GM18870 (cell line): Measurements from ENCODE around the gene GRAP2.

Experiments
- ATAC-seq: cut with Tn5 transposase; IDR thresholded peaks from one replicate; pipeline ENCODE4 v1.9.1; 2021; ENCODE audit warnings: moderate library complexity; ENCODE audit not compliant: unreplicated experiment

GRAP2 gene

GRCh38 chr22:39923696-39924095, 22.8 kb downstream of the GRAP2 start:
- no peak for ATAC-seq

DNA sequence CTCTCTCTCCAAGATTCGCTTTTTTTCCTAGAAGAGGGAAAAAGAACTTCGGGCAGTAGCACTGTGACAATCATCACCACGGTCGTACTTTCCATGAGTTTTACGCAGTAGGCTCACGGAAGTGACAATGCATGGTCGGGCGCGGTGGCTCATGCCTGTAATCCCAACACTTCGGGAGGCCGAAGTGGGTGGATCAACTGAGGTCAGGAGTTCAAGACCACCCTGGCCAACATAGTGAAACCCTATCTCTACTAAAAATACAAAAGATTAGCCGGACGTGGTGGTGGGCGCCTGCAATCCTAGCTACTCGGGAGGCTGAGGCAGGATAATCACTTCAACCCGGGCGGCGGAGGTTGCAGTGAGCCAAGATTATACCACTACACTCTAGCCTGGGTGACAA, 23.4 kb downstream of the GRAP2 start:
- no peak for ATAC-seq

DNA sequence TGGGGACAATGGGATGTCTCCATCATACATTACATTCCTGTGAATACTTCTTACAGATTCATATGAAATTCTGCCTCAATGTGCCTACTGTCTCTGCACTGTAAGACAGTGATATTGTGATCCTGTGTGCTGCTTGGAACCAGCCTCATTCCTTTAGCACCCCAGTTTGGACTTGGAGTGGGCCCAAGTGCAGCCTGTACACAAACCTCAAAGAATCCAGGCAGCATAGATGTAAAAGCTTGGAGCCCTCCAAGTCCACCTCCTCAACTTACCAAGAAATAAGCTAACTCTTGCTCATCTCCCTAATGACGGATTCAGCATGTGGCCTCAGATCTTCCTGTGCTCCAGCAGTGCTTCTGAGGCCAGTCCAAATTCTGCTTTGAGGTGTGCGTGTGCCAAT, 24.4 kb downstream of the GRAP2 start:
- no peak for ATAC-seq

DNA sequence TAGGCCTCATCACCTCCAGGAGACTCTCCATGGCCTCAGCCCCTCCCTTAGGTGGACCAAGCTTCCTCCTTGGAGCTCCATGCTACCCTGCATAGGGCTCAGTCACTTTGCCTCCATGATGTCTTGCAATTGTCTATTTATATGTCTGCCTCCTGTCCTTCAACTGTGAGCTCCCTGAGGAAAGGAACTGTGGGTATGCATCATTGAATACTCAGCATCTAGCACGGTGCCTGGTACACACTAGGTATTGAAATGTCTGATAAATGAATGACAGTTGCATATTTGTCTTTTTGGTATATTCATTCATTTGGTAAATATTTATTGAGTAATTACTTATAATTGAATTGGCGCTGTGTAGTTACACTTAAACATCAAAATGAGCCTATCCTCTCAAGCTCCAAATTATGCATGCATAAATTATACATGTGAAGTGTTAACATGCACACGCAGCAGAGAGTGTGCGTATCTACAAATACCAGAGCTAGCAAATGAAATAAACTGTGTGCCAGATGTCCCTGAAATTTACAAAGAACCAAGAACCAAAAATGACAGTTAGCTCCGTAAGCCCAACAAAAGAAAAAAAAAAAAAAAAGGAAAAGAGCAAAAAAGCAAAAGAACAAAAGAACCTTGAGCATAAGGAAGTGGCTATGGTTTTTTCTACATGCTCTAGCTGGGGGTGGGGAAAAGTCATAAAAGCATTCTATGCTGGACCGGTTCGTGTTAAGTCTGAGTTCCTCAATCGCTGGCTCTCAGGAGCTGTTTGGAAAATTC, 25.2 kb downstream of the GRAP2 start:
- no peak for ATAC-seq

DNA sequence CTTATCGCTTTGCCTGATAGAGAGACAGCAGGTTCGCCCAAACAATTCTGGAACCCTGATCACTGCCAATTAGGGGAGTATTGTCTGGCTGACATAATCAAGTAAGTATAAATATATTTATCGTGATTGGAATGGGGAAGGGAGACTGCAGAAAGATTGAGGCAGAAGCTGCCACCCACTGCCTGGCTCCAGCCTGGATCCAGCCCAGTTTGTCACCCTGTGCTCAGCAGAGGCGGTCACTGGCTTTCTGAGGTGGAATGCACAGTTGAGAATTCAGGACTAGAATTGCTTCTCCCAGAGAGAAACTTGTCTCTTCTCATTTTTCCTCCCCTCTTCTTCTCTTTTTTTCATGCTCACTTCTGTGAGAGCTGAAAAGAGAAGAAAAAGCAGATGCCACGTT, 25.9 kb downstream of the GRAP2 start:
- no peak for ATAC-seq

- ATAC-seq = no peak
Observed at GRCh38 chr22:39927544-39927943, 26.7 kb downstream of the GRAP2 start.

- ATAC-seq = no peak
Observed at GRCh38 chr22:39928536-39929520, 27.9 kb downstream of the GRAP2 start.

GRCh38 chr22:39931251-39931650, 30.4 kb downstream of the GRAP2 start:
- no peak for ATAC-seq

DNA sequence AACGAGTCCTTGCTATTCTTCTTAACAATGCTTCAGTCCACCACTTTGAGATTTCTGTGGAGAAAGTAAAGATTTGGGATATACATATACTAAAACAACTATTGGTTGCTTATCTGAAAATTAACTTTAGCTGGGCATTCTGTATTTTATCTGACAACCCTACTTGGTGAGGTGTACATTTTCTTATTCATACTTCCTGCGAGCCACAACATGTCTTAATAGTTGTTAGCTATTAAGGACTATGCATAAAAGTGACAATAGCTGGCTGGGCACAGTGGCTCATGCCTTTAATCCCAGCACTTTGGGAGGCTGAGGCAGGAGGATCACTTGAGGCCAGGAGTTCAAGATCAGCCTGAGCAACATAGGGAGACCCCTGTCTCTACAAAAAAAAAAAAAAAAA, 31.3 kb downstream of the GRAP2 start:
- no peak for ATAC-seq

DNA sequence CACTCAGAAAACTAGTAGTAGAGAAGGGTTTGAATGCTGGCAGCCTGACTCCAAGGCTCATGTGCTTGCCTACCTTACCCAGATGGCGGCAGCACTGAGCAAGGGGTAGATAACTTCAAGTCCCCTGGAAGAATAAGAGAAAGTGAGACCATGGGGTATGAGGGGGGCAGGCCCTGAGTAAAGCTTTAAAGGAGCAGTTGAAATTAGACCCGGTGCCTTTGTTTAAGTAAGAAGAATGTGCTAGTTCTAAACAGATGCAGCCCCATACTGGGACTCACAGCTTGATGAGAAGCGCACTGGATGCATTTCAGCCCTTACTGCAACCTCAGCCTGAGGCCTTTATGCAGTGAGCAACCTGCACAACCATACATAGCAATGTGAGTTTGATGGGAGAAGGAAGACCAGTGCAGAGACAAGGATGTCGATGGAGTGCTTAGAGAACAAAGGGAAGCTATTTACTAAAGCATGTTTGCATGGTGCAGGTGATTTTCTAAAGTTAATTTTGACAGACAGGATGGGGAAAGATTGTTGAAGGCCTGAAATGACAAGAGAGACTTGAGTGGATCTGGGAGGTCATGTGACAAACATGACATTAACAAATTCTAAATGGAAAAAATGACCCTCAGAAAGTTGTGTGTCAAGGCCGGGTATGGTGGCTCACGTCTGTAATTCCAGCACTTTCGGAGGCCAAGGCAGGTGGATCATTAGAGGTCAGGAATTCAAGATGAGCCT, 32.2 kb downstream of the GRAP2 start:
- no peak for ATAC-seq

DNA sequence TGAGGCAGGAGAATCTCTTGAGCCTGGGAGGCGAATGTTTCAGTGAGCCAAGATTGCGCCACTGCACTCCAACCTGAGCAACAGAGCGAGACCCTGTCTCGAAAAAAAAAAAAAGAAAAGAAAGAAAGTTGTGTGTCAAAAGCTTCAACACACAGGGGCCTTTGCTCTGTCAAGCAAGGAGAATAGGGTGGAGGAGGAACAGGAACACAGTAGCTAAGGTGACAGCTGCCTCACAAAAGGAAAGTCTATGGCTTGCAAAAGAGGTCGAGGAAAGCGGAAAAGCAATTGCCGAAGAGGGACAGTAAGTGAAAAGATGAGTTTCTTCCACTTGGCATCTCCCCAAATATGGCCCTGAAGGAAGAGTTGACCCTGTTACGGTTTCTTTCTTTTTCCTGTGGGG, 32.9 kb downstream of the GRAP2 start:
- no peak for ATAC-seq

- ATAC-seq = no peak
Observed at GRCh38 chr22:39935116-39935515, 34.2 kb downstream of the GRAP2 start.

DNA sequence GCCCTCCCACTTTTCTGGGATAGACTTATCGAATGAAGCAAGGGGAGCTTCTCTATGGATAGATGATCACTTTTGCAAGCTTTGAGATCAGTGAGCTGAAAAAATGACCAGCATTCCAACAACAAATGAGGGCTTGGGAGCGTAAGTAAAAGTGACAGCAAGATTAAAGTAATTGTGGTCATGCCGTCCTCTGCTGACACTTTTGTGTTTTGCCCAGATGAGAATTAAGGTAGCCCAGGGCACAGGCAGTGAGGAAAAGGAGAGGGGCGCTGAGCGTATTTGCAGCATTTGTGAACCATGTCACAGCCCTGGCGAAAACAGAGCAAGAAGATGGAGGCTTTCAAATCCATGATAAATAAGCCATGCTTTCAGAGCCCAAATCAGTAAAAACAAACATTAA, 34.7 kb downstream of the GRAP2 start:
- ATAC-seq = no peak

DNA sequence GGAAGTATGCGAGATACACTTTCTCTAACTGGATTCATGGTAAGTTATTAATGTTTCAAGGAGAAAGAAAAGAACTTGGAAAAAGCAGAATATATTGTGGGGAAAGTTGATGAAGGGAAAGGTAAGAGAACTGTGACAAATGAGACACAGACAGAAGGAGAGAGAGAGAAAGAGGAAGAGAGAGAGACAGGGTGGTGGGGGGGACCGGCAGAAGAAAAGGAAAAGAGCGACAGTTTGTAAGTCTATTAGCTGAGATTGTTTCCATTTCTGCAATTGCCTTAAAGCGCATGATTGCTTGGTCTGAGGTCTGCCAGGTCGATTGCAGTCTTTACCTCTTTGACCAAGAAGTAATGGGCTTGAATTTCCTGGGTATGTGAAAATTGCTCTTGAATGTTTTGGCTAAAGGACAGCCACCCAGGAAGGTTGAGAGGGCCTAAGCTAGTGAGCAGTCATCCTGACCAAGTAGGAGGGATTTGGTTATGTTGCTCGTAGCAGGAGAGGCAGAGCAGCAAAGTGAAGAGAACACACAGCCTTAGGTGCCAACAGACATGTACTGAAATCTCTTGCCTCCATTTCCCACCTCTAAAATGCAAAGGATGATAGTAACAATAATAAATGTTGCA, 35.8 kb downstream of the GRAP2 start:
- ATAC-seq = no peak

- no peak for ATAC-seq
Observed at GRCh38 chr22:39937906-39938305, 37.0 kb downstream of the GRAP2 start.

DNA sequence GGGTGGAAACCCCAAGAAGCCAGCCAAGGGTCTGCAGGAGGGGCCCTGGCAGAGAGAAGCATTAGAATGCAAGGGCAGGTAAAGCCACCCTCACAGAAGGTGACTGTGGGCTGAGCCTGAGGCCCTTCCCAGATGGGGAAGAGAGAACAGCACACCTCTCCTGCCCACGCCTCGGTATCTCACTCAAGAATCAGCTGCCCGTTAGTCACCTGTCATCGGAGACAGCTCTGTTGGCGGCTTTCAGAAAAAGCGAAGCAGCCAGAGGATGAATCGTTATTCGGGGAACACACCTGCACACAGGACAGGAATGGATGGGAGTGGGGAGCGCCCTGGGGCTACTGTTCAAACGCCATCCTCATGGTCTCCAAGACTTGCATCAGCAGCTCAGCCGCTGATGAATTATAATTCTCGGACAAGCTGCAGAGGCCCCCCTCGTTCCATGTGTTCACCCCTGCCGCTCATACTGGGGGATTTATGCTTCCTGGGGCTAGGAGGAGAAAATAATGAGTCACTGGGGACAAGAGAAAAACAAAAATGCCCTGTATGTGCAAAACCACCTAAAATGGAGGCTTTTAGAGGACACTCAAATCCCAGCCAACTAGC, 37.7 kb downstream of the GRAP2 start:
- no peak for ATAC-seq

DNA sequence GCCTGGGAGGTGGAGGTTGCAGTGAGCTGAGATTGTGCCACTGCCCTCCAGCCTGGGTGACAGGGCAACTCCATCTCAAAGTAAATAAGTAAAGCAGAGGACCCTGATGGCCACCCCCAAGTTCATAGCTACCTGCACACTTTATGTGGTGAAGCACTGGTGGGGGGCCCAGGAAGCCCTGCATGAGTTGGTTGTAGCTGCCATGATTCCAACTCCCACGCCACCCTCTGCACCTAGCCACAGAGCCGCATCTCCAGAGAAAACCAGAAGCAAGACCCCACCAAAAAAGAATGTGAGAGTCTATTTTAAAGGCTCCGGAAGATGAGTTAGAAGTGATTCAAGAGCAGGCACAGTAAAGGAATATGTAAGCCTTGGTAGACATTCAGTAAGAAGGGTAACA, 38.9 kb downstream of the GRAP2 start:
- ATAC-seq = no peak

DNA sequence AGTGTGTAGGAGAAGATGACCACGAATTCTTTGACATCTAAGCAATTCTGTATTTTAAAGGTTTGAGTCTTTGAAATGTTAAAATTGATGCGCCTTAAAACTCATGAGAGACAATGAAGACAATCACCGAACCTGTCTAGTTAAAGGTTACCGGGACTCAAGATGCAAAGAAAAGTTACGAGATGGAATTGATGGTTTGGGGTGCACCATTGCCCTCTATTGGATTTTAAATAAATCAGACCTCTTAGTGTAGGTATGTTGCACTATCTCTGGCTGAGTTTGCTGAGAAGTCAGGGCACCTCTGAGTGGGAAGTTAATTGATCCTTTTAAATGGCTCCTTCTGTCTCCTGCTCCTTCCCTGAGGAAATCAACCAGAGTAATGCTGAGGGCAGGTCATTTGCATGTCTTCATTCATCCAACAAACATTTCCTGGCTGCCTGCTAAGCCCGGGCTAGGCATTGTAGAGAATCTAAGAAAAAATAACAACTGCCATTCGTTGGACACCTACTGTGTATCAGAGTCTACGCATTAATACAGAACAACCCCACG, 39.9 kb downstream of the GRAP2 start:
- no peak for ATAC-seq

DNA sequence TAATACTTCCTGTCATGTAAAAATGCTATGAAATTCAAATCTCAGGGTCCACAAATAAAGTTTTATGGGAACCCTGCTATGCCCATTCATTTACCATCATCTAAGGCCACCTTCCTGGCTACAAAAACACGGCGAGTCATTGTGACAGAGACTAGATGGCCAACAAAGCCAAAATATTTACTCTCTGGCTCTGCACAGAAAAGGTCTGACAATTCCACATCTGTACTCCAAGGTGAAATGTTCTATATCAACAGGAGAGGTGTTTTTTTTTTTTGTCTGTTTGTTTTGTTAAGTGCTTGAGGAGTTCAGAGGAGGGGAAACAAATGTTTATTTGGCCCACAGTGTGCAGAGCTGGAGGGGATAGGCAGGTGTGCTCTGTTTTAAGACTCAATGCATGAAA, 40.7 kb downstream of the GRAP2 start:
- ATAC-seq = no peak
